HK-2 (cell line): ENCODE data around the gene SGCB.

Experiments
- DNase-seq: peaks from one replicate; pipeline ENCODE4 v3.0.0-alpha.2; 2018; ENCODE audit not compliant: unreplicated experiment

Gene SGCB

GRCh38 chr4:52019936-52020657, 18.0 kb downstream of the SGCB start, which contains the start of gene LRRC66:
Gene LRRC66 (minus strand): TSS chr4:52020363. CDS start chr4:52017613, 2,750 bp downstream.
- DNase-seq, result no peak

- DNase-seq, result no peak
These were observed 20.3 kb downstream of the SGCB start for GRCh38 chr4:52017814-52018213.

- no peak for DNase-seq
These were observed 21.1 kb downstream of the SGCB start for GRCh38 chr4:52016981-52017380.

- DNase-seq, result no peak
These were observed 22.7 kb downstream of the SGCB start for GRCh38 chr4:52015366-52015765.

- no peak for DNase-seq
These were observed 23.2 kb downstream of the SGCB start for GRCh38 chr4:52014903-52015302.

- DNase-seq, result no peak
These were observed 25.4 kb downstream of the SGCB start for GRCh38 chr4:52012651-52013050.

- no peak for DNase-seq
These were observed 27.1 kb downstream of the SGCB start for GRCh38 chr4:52010986-52011385.

- DNase-seq, result no peak
These were observed 31.2 kb downstream of the SGCB start for GRCh38 chr4:52006887-52007286.

- DNase-seq, result no peak
These were observed 32.4 kb downstream of the SGCB start for GRCh38 chr4:52005604-52006273.

- no peak for DNase-seq
These were observed 33.7 kb downstream of the SGCB start for GRCh38 chr4:52004414-52004813.

- no peak for DNase-seq
These were observed 36.5 kb downstream of the SGCB start for GRCh38 chr4:52001616-52002015.

- no peak for DNase-seq
These were observed 38.8 kb downstream of the SGCB start for GRCh38 chr4:51999250-51999649.

- DNase-seq, result no peak
These were observed 39.3 kb downstream of the SGCB start for GRCh38 chr4:51998837-51999236.

GRCh38 chr4:51997647-51998046, 40.5 kb downstream of the SGCB start:
- DNase-seq, result no peak

GRCh38 chr4:51995647-51996220, 42.4 kb downstream of the SGCB start:
- no peak for DNase-seq
